ENCODE data around the gene CYP26B1. TPM values are rescaled to one million over a fixed set of nuclear protein-coding genes. Genes with fewer than 3 reads are reported as not detected.

Gene CYP26B1
- total RNA-seq, 1 experiment from 2014 or later: 3.0 TPM

- Mint-ChIP-seq H3K36me3 (ENCODE audit: insufficient read depth, unreplicated experiment) (peaks cover 38% of the 10 kb centered on the region), H3K27ac (ENCODE audit: unreplicated experiment) (no peak overlapping the region), H3K9me3 (ENCODE audit: low read depth, unreplicated experiment) (no peaks in the 10 kb centered on the region), H3K4me3 (ENCODE audit: low read depth, unreplicated experiment) (peak overlapping the region; percentile 92), H3K4me1 (ENCODE audit: low read depth, unreplicated experiment) (peaks cover 31% of the 10 kb centered on the region), H3K27me3 (ENCODE audit: unreplicated experiment) (peaks cover 69% of the 10 kb centered on the region)
- no peak for DNase-seq
- TF ChIP-seq CTCF (IDR thresholded peaks at IDR 0.05; ENCODE audit: unreplicated experiment): no peak
- CTCF ChIA-PET: interaction anchor here (1.2 to 3.5 kb wide), 3 partner anchors 68 to 431 kb away, joined by 3 to 118 read pairs (median 25); no protein-coding TSS in a partner anchor
- BruUV-seq (replicated peaks): no TSS peak
- intact Hi-C loops (cut with micrococcal nuclease; ENCODE audit: unreplicated experiment): loop anchor here (2.0 kb wide), 1 partner anchor 599 kb away; no protein-coding TSS in a partner anchor
These were observed 558 bp upstream of the CYP26B1 start for GRCh38 chr2:72148003-72148836.

DNA sequence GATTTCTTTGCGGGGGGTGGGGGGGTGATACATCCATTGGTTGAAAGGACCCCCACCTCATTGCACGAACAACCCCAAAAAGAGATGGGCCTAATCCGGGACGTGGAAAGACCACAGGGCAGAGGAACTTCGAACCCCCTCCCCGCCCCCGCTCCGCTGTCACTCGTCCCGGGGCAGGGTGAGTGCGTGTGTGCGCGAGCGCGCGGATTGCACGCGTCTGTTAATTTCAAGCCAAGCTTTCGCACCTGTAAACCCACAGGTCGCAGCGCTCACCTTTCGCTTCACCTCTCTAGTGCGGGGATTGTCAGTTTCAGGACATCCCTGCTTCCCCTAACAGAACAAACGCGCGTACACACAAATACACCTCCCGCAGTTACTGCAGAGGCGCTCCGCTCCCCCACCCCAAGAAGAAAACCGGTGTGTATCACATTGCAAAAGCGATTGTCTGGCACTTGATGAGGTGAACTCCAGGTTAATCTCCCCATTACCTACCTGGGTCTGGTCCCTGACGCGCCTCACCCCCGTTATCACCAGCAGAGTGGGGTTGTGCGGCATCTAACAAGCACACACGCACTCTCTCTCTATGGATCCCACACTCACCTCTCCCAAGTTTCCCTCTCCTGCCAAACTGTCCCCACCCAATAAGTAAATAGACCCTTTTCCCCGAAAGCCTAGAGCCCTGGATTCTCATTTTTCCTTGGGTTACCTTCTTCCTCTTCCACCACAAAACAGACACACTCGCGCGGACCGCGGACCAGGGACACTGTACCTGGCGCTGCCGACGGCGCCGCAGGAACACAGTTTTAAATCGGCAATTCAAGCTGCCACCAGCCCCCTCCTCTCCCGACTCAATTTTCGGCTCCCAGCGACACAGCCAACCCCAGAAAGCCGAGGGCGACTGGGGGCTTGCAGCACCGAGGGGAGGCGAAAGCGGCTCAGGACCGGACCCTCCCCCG, 1.0 kb downstream of the CYP26B1 start:
- Mint-ChIP-seq H3K4me1 (ENCODE audit: low read depth, unreplicated experiment) (peaks cover 31% of the 10 kb centered on the region), H3K36me3 (ENCODE audit: insufficient read depth, unreplicated experiment) (peaks cover 38% of the 10 kb centered on the region), H3K9me3 (ENCODE audit: low read depth, unreplicated experiment) (no peaks in the 10 kb centered on the region), H3K27ac (ENCODE audit: unreplicated experiment) (no peak overlapping the region), H3K27me3 (ENCODE audit: unreplicated experiment) (peaks cover 74% of the 10 kb centered on the region), H3K4me3 (ENCODE audit: low read depth, unreplicated experiment) (peak overlapping the region; percentile 92)
- intact Hi-C loops (cut with micrococcal nuclease; ENCODE audit: unreplicated experiment): no loop called here
- TF ChIP-seq CTCF (IDR thresholded peaks at IDR 0.05; ENCODE audit: unreplicated experiment): no peak
- DNase-seq: no peak
- CTCF ChIA-PET: no interaction called here
- no TSS peak for BruUV-seq (replicated peaks)

- intact Hi-C loops (cut with micrococcal nuclease; ENCODE audit: unreplicated experiment): no loop called here
- CTCF ChIA-PET: interaction anchor here (0.6 kb wide), 1 partner anchor 650 kb away, joined by 4 read pairs; no protein-coding TSS in a partner anchor
- Mint-ChIP-seq H3K36me3 (ENCODE audit: insufficient read depth, unreplicated experiment) (peaks cover 38% of the 10 kb centered on the region), H3K9me3 (ENCODE audit: low read depth, unreplicated experiment) (no peaks in the 10 kb centered on the region), H3K27ac (ENCODE audit: unreplicated experiment) (peak overlapping the region; percentile 6), H3K27me3 (ENCODE audit: unreplicated experiment) (peaks cover 66% of the 10 kb centered on the region), H3K4me3 (ENCODE audit: low read depth, unreplicated experiment) (peak overlapping the region; percentile 72), H3K4me1 (ENCODE audit: low read depth, unreplicated experiment) (peaks cover 31% of the 10 kb centered on the region)
- no peak for DNase-seq
- no TSS peak for BruUV-seq (replicated peaks)
- no peak for TF ChIP-seq CTCF (IDR thresholded peaks at IDR 0.05; ENCODE audit: unreplicated experiment)
These were observed 1.9 kb downstream of the CYP26B1 start for GRCh38 chr2:72145658-72146329.

- Mint-ChIP-seq H3K4me1 (ENCODE audit: low read depth, unreplicated experiment) (peaks cover 27% of the 10 kb centered on the region), H3K9me3 (ENCODE audit: low read depth, unreplicated experiment) (no peaks in the 10 kb centered on the region), H3K36me3 (ENCODE audit: insufficient read depth, unreplicated experiment) (peaks cover 38% of the 10 kb centered on the region), H3K27ac (ENCODE audit: unreplicated experiment) (peak overlapping the region; percentile 6), H3K4me3 (ENCODE audit: low read depth, unreplicated experiment) (peak overlapping the region; percentile 72), H3K27me3 (ENCODE audit: unreplicated experiment) (peaks cover 61% of the 10 kb centered on the region)
- no peak for DNase-seq
- TF ChIP-seq CTCF (IDR thresholded peaks at IDR 0.05; ENCODE audit: unreplicated experiment): no peak
- intact Hi-C loops (cut with micrococcal nuclease; ENCODE audit: unreplicated experiment): no loop called here
- CTCF ChIA-PET: interaction anchor here (0.6 kb wide), 1 partner anchor 651 kb away, joined by 4 read pairs; no protein-coding TSS in a partner anchor
- BruUV-seq (replicated peaks): no TSS peak
These were observed 2.4 kb downstream of the CYP26B1 start for GRCh38 chr2:72145289-72145657.

Measured in Calu3 (cell line).